Measurements from ENCODE around the gene TEF.

TEF gene

DNA sequence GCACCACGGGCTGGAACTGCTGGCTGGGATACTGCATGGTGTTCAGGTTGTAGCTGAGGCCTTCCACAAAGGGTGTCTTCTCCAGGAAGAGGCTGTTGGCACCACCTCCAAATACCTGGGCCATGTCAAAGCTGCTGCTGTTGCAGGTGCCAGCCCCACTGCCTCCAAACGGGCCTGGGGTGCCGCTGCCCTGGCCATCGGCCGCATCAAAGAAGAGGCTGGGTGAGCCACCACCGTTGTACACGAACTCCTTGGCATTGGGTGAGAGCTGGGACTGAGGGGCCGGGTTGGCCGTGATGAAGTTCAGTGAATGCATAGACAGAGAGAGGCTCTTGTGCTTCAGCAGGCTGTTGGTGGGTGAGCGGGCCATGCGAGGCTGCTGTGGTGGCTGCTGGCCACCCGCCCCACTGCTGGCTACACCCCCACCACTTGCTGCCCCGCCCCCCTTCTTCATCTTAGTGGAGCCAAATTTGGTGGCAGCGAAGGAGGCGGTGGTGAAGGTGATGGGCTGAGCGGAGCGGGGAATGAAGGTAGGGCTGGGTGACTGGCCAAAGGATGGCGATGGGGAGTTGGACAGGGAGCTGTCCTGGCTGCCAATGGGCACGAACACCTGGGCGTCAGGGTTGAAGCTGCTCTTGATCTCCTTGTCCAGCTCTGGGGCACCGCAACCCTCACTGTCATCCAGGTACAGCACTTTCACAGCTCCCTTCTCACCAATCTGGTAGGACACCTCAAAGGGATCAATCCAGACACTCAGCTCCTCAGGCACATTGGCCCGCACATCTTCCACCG, 54.8 kb downstream of the TEF start:
- TF ChIP-seq, protein P1, sequence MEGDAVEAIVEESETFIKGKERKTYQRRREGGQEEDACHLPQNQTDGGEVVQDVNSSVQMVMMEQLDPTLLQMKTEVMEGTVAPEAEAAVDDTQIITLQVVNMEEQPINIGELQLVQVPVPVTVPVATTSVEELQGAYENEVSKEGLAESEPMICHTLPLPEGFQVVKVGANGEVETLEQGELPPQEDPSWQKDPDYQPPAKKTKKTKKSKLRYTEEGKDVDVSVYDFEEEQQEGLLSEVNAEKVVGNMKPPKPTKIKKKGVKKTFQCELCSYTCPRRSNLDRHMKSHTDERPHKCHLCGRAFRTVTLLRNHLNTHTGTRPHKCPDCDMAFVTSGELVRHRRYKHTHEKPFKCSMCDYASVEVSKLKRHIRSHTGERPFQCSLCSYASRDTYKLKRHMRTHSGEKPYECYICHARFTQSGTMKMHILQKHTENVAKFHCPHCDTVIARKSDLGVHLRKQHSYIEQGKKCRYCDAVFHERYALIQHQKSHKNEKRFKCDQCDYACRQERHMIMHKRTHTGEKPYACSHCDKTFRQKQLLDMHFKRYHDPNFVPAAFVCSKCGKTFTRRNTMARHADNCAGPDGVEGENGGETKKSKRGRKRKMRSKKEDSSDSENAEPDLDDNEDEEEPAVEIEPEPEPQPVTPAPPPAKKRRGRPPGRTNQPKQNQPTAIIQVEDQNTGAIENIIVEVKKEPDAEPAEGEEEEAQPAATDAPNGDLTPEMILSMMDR (IDR thresholded peaks at IDR 0.05): no peak

DNA sequence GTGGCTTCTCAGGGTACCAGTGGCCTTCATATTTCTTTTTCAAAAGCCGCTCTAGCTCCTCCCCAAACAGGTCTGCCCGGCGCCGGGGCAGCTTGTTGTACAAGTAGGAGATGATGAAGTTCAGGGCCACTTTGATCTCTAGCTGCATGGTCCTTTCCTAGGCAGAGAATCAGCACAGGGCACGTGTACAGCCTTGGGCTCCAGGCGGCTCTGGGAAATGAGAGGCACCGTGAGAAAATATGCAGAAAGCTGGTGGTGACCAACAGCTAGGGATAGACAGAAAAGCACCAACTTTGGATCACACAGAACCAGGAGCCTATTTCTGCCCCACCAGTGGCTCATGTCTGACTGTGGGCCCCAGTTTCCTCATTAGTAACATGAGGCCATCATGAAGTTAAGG, 55.5 kb downstream of the TEF start:
- TF ChIP-seq, protein P1 (IDR thresholded peaks at IDR 0.05): no peak

DNA sequence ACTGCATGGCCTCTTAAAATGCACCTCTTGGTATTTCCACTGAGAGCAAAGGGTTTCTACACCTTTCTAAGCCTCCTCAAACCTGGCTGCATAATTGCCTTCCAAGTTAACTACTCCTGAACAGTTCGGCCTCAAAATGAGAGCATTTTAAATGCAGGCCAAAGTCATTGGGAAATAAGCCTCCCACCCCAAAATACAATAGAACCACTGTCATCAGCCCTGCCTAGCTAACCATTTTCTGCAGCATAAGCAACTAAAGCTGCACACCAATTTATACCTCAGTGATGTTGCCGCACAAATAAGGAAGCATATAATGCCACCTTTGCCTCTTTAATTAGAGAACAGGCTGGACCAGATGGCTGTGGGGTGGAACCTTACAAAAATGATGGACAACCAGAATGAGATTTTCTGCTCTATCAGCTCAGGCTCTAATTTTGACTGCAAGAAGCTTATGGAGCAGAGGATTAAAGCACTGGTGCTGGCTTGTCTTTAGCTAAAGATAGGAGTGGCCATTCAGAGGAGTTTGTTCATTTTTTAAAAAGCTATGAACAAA, 60.6 kb downstream of the TEF start:
- TF ChIP-seq, protein P1 (IDR thresholded peaks at IDR 0.05): no peak

DNA sequence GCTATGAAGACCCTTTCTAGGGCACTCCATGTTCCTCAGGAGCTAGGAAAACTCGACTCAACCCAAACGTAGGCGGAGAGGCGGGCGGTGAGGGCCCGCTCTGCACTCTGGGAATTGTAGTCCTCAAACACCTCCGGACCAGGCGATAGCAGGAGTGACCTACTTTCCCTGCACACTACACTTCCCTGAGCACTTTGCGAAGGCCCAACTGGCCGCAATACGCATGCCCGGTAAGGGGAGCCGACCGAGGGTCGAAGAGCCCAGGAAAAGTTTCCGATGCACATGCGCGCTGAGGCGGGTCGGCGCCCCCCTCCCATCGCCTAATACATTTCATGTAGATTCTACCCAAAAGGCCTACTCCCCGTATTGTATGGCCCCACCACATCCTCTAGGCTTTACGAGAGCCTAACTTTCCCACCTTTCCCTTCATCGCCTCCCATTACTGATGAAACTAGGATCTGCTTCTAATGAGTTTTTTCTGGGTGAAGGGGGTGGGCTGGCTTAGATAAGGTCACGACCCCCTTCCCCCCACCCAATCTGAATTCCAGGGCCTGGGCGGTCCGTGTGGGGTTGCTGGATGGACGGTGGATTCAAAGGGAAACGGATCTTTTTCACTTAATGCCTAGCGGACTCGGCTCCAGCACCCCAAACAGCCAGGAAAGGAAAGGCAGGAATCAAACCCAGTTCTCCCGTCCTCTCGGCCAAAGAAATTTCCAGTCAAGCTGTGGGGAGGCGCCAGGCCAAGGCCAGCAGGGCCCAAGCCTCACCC, 62.8 kb downstream of the TEF start:
- TF ChIP-seq, protein P1 (IDR thresholded peaks at IDR 0.05): no peak

DNA sequence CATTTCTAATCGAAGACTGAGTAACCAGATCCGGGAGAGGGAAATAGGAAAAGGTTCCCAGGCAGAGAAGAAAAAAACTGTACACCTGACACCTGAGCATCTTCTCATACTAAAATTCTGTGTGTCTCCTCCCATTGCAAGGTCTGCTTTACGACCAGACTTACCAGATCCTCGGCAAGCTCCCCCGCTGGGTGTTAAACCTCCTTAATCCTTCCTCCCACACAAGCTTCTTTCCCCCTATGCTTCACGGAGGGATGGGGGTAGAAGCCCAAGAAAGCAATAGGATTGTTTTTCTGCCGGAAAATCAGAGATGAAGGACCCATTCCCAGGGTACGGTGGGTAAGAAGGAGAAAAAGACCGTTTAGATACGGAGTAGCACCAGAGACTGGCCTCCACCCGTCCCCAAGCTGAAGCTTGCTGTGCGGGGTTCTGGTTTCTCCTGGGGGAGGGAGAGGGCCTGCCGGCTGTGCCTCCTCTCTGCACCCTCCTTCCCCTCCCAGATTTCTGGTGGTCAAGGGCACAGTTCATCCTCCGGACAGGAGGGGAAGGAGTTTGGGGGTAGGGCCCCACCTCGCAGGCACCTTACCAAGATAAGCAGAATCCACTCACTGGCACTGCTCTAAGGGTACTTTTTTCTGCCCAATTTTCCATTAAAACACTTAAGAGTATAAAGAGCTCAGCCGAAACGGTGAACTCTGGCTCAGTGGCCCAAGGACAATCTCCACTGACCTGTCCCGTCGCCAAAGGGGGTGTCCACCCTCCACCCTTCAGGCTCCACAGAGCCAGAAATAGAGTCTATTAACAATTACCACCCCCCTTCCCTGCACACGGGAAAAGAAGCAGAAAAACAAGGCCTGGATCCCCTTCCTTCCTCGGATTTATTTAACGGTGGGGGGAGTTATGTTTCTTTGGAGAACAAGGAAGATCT, 63.7 kb downstream of the TEF start:
- TF ChIP-seq, protein P1 (IDR thresholded peaks at IDR 0.05): no peak

DNA sequence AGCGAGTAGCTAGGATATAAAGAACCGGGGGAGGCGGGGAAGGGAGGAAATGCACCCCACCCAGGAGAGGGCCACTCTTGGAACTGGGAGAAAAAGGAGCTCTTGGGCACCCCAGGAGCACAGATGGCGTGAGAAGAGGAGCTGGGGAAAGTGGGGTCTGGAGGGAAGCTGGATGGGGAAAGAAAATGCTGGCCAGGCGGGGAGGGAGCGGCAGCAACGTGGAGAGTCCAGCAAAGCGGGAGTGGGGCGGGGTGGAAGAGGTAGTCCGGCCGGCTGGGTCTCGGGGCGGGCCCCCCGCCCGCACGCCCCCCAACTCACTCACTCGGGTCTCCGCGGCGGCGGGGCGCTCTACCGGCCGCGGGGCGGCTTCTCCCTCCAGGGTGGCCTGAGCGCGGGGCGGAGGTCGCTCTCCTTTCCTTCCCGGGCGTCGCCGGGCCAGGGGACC, 64.3 kb downstream of the TEF start:
- TF ChIP-seq, protein P1 (IDR thresholded peaks at IDR 0.05): no peak
